ENCODE measurements around the gene MRGPRG.

The MRGPRG gene

GRCh38 chr11:3189196-3189843 lies 29.3 kb downstream of the MRGPRG start:
- TF ChIP-seq, protein P1, sequence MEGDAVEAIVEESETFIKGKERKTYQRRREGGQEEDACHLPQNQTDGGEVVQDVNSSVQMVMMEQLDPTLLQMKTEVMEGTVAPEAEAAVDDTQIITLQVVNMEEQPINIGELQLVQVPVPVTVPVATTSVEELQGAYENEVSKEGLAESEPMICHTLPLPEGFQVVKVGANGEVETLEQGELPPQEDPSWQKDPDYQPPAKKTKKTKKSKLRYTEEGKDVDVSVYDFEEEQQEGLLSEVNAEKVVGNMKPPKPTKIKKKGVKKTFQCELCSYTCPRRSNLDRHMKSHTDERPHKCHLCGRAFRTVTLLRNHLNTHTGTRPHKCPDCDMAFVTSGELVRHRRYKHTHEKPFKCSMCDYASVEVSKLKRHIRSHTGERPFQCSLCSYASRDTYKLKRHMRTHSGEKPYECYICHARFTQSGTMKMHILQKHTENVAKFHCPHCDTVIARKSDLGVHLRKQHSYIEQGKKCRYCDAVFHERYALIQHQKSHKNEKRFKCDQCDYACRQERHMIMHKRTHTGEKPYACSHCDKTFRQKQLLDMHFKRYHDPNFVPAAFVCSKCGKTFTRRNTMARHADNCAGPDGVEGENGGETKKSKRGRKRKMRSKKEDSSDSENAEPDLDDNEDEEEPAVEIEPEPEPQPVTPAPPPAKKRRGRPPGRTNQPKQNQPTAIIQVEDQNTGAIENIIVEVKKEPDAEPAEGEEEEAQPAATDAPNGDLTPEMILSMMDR (IDR thresholded peaks at IDR 0.05) = no peak

DNA sequence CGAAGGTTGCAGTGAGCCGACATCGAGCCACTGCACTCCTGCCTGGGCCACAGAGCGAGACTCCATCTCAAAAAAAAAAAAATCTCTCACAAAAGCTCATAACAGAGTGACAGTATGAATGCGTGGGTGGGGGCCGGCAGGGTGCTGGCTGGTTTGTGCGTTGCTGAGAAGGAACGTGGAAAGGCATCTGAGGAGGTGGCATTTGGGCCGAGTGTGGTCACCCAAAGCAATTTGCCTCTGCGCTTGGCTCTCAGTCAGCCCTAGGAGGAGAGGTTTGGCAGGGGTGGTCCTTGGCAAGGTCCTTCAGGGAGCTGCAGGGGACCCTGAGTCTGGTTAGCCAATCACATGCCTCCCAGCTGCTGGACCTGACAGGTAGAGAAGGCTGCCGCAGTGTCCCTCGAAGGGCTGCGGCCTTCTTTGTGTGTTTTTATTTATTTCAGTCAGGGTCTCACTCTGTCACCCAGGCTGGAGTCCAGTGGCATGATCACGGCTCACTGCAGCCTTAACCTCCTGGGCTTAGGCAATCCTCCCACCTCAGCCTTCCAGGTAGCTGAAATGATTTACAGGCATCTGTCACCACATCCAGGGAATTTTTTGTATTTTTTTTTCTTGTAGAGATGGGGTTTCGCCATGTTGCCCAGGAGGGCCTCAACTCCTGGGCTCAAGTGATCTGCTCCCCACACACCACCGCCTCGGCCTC lies 30.0 kb downstream of the MRGPRG start:
- TF ChIP-seq, protein P1 (IDR thresholded peaks at IDR 0.05) = no peak

- TF ChIP-seq, protein P1 (IDR thresholded peaks at IDR 0.05) = no peak
Observed at GRCh38 chr11:3186166-3186953, 32.3 kb downstream of the MRGPRG start.

- TF ChIP-seq, protein P1 (IDR thresholded peaks at IDR 0.05) = no peak
Observed at GRCh38 chr11:3184732-3185347, 33.8 kb downstream of the MRGPRG start.

- TF ChIP-seq, protein P1 (IDR thresholded peaks at IDR 0.05) = no peak
Observed at GRCh38 chr11:3183523-3183922, 35.1 kb downstream of the MRGPRG start.

DNA sequence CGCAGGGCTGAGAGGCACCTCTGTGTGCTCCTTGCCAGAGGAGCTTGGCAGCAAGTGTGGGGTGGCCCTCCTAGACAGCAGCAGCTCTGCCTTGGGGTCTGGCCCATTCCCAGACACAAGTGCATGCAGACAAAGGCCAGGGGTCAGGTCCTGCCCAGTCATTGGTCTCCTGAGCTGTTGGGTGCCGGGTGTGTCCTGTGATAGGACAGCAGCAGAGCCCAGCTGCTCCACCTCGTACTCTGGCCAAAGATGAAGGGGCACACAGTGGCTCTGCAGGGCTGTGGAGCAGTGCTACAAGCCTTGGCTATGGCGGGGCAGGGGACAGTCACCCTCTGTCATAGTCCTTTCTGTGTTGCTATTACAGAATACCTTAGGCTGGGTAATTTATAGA lies 36.2 kb downstream of the MRGPRG start:
- TF ChIP-seq, protein P1 (IDR thresholded peaks at IDR 0.05) = no peak

DNA sequence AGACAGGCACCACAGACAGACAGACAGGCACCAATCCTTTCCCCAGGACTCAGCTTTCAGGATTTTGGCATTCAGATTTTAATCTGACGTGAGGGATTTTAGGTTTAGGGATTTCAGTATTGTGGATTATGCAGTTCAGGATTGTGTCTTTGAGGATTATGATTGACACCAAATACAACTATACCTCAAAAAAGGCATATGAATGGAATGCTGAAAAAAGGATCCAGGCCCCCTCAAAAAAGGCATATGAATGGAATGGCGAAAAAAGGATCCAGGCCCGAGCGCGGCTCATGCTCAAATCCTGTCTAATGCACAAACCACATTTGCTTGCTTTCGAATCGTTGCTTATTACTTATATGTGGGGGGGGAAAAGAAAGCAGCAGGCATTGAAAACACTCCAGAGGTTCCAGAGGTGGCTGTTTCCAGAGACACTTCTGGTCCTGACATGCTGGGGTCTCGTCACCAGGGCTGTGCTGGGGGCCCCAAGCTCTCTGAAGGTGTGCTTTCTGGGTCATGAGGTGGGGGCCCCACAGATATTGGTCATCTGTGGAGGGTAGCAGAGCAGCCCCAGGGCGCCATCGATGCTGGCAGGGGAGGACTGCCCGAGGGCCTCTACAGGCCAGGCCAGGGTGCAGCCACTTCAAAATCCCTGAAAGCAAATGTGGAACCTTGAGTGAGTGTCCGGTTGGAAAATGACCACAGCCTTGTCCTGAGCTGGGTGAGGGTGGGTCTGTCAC lies 36.7 kb downstream of the MRGPRG start:
- TF ChIP-seq, protein P1 (IDR thresholded peaks at IDR 0.05) = no peak

Data from LNCAP (cell line).